COLO668 (cell line): ENCODE results near the gene COQ8B.
A peak's percentile ranks its signal among the peaks of the same experiment; 100 is the strongest.

ENCODE experiments used
- DNase-seq: peaks from one replicate; lab custom pipeline; 2025; ENCODE audit not compliant: unreplicated experiment; lab: John Stamatoyannopoulos, UW

The COQ8B gene

GRCh38 chr19:40693150-40693788 lies 23.4 kb downstream of the COQ8B start:
- DNase-seq, result no peak

DNA sequence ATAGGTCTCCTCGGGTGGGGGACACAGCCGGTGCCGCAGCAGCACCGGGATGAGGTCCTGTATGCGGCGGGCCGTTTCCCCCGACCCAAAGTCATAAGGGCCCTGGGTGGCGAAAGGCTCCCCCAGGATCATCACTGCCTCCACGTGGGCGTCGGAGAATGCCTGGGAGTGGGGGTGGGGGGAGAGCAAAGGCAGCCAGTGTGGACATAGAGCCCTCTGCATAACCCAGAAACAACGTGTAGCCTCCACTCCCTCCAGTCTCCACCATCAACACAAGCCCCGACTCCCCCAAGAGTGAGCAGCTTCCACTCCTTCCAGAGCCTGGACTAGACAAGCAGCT lies 24.5 kb downstream of the COQ8B start:
- no peak for DNase-seq

DNA sequence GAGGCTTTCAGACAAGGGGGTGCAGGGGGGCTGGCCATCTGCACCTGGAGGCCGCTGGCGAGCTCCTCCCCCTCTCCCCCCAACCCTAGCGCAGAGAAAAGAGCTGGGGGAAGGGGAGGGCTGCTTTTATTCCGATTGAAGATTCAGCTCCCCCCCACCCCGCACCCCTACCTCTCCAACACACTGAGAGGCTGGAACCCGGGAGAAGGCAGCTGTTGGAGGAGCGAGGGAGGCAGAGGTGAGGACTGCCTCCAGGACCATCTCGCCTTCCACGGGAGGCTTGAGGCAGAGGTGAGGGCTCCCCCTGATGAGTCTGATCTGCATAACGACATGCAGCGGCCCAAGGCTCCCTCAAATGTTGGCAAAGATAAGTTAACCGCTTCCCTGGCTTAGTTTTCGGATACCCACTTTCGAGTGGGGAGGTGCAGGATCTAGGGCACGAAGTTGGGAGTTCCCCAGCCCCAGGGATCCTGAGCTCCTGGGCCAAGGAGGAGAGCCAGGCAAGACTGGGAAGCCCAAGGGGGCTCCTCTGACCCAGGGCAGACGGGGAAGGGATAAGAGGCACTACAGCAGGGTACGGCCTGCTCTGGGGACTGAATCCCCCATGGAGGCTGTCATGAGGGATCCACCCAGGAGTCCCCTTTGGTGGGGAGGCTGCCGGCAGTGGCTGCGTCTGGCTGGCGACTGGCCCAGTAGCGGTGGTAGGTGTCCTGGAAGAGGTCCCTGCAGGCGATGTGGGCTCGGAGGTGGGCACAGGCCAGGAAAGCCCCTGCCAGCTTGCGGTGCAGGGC lies 25.1 kb downstream of the COQ8B start:
- DNase-seq, result no peak

DNA sequence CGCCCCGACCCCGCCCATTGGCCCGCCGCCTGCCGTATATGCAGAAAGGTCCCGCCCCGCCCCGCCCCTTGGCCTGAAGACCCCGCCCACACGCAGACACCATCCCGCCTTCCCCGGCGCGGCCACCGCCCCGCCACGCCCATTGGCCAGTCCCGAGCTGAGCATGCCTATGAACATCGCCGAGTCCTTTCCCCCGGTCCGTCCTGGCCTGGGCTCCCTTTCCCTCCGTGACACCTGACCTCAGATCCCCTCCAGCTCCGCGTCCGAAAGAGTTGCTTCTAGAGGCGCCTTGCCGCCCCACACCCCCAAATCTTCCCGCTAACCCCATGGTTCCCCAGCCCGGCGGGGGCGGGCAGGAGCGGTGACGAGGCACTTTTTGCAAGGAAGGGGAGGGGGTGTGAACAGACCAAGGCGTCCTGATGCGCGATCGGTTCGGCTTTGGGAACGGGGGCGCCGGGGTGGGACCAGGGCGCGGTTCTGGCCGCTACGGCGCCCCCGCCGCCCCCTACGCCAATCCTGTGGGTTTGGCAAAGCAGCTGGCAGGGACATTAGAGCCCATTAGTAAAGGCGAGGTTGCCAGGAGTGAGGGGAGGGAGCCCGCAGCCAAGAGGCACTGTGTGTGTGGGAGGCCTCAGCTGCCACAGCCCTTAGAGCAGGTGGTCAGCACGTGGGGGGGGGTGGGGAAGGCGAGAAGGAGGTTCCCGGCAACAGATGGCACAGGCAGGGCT lies 25.8 kb downstream of the COQ8B start:
- DNase-seq, result peak; percentile 93

DNA sequence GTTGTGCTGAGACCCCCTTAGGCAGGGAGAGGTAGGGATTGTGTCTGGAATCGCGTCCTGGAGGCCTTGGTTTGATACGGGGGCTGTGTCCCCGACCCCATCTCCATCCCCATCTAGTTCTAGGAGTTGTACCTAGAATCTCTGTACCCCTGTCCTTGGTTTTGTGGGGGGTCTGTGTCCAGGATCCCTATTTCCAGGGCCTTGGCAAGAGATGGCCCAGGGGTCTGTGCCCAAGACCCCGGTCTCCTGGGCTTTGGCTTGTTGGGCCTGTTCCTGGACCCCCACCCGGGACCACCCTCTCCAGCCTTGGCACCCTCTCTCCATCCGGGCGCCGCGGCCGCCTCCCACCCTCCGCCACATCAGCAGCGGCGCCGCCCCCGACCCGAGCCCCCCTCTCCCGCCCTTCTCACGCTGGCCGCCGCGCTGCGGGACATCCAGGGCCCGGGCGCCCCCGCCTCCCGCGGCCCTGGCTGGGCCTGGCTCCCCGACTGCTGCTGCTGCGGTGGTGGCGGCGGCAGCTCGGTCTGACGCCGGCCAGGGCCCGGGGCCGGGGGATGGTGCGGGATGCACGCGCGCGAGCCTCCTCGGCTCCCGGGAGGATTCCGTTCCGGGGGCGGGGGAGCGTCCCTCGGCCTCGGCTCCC lies 26.5 kb downstream of the COQ8B start, which contains the start of gene NUMBL:
TSS of gene NUMBL (minus strand) at position 602 of the 643 bp plus-strand sequence. CDS start at position 434, 168 bp downstream.
- DNase-seq, result no peak

GRCh38 chr19:40689339-40690049 lies 27.2 kb downstream of the COQ8B start:
- peak; percentile 39 for DNase-seq

GRCh38 chr19:40688987-40689338 lies 27.7 kb downstream of the COQ8B start:
- no peak for DNase-seq

DNA sequence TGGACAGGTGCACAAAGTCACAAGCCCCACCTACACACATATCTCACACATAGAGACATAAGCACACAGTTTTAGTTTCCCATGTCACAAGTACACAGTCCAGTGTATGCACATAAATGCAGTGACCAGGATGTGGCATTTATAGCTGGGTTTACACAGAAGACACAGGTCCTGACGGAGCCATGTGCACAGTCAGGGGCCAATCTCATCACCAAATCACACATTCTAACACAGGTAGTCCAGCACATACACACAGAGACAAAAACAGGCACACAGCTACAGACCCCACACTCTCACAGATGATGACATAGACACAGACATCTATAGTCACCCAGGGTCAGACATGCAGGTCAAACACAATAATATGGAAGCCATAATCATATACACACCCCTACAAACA lies 28.4 kb downstream of the COQ8B start:
- no peak for DNase-seq

- DNase-seq, result no peak
These were observed 29.1 kb downstream of the COQ8B start for GRCh38 chr19:40687525-40688016.

DNA sequence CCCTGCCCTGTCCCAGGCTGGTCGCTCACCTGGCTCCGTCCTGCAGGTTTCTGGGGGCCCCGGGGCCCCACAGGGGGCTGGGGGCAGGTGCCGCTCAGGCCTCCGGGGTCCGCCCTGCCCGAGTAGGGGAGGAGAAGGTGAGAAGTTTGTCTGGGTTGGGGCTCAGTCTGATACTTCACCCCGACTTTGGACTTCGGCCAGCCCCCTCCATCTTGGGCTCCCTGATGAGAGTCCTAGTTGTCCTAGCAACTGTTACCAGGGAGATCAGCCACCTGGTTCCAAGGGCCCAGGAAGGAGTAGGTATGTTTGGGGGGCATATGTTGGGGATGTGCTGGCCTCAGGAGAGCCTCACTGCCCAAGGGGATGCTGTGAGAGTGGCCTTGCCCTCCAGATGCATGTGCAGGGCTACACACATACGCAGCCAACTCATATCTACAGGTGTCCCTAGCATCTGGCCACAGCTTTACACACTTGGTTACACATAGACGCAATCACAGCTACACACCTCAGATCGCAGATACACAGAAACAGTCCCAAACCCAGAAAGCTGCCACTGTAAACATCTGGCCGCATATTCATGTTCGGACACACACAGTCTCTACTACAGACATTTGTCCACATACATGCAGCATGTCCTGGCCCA lies 29.7 kb downstream of the COQ8B start:
- DNase-seq, result no peak

DNA sequence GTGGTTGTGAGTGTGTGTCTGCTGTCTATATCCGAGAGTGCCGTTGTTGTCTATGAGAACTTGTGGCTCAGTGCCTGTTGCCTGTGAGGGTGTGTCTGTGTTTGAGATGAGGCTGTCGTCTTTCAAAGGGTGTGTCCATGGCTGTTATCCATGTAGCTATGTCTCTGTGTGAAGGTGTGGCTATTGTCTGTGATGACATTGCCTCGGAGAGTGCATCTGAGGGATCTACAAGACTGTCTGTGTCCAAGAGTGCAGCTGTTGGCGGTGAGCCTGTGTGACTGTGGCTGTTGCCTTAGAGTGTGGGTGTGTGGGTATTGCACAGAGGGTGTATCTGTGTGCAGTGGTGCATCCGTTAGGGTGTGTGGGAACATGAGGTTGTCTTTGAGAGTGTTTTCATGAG lies 31.1 kb downstream of the COQ8B start:
- no peak for DNase-seq

GRCh38 chr19:40685016-40685526 lies 31.6 kb downstream of the COQ8B start:
- no peak for DNase-seq

GRCh38 chr19:40684280-40684679 lies 32.4 kb downstream of the COQ8B start:
- DNase-seq, result no peak

- no peak for DNase-seq
These were observed 33.2 kb downstream of the COQ8B start for GRCh38 chr19:40683437-40683836.

GRCh38 chr19:40682431-40682964 lies 34.2 kb downstream of the COQ8B start:
- no peak for DNase-seq

DNA sequence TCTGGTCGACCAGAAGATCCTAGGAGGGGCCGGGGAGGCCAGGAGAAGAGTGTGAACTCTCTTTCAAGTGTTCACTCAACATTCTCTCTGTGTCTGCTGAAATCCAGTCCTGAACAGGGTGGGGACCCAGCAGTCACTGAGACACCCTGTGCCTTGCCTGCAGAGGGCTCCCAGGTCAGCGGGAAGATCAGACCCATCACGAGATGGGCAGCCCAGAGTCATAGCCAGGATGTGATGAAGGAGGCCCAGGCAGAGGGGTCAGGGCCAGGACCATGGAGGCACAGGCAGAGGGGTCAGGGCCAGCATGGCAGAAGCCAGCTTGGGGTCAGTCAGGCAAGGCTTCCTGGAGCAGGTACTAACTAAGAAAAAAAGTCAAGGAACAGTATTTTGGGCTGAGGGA lies 35.6 kb downstream of the COQ8B start:
- DNase-seq, result no peak

GRCh38 chr19:40677156-40677555 lies 39.5 kb downstream of the COQ8B start:
- no peak for DNase-seq

GRCh38 chr19:40674291-40674690 lies 42.4 kb downstream of the COQ8B start:
- no peak for DNase-seq

- no peak for DNase-seq
These were observed 43.3 kb downstream of the COQ8B start for GRCh38 chr19:40673397-40673796.
